Measurements from ENCODE around the gene RTP1. TPM values are rescaled to one million over a fixed set of nuclear protein-coding genes. Genes with fewer than 3 reads are reported as not detected.
"Not testable (repeated sequence)": the region's sequence is repeated elsewhere in the genome, so short reads cannot be mapped to it uniquely, and the experiment has no call there.

Gene RTP1
- total and polyA plus RNA-seq, 10 donors = not detected

- intact Hi-C loops (cut with DNase I; ENCODE audit: low total_unique reads) = no loop called here
- Histone ChIP-seq H3K4me3 (no peak overlapping the region), H3K4me1 (no peaks in the 10 kb centered on the region), H3K27ac (no peak overlapping the region), H3K27me3 (replicated peaks in 1 of 7) (no peaks in the 10 kb centered on the region), H3K9me3 (peaks cover 0 to 8% (median 0%) of the 10 kb centered on the region in 8 donors), H3K36me3 (no peaks in the 10 kb centered on the region)
- DNase-seq = no peak
- no peak for TF ChIP-seq POLR2AphosphoS5 (IDR thresholded peaks at IDR 0.05)
- no peak for TF ChIP-seq POLR2A (IDR thresholded peaks at IDR 0.05)
- no peak for TF ChIP-seq CTCF (IDR thresholded peaks at IDR 0.05 in 8 of 11, conservative IDR thresholded peaks at IDR 0.05 in 3 of 11)
Observed at GRCh38 chr3:187237741-187238140, 40.5 kb downstream of the RTP1 start.

DNA sequence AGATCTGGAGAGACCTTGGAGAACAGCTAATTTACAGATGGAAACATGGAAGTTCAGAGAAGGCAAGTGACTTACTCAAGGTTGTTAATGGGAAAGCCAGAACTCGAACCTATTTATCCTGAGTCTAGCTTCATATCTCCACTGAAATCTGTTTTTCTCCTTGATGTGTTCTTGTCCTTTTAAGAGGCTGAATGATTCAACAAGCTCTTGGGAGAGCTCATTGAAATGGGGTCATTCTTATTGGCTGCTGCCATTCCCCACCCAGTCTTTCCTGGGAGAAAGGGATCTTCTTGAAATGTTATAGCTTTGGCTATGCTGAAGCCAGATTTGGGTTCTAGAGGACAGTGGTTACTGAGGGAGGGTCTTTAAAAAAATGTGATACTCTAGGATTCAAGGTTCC lies 41.0 kb downstream of the RTP1 start:
- no peaks in the 10 kb centered on the region for H3K36me3 ChIP-seq

DNA sequence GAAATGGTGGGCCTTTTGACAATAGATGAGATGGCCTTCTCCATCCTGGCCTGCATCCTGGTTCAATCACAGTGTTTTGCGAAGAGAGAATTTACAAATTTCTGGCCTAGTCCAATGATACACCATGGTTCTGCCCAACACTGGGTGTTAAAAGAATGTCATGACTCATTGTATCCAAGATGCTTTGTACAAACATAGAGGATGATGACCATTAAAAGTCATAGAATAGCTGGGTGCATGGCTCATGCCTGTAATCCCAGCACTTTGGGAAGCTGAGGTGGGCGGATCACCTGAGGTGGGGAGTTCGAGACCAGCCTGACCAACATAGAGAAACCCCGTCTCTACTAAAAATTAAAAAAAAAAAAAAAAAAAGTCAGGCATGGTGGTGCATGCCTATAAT lies 41.5 kb downstream of the RTP1 start:
- DNase-seq; H3K4me3 ChIP-seq; H3K27ac ChIP-seq; H3K36me3 ChIP-seq; H3K27me3 ChIP-seq (replicated peaks in 1 of 7); intact Hi-C loops (cut with DNase I; ENCODE audit: low total_unique reads); H3K4me1 ChIP-seq; H3K9me3 ChIP-seq: not testable (repeated sequence)
- 90 to 98% (median 93%) methylated on average over 4 of the region's 4 CpGs for WGBS, 5 donors

More for the DNA sequence above, 41.0 kb downstream of the RTP1 start:
- Histone ChIP-seq H3K4me1 (no peaks in the 10 kb centered on the region), H3K27ac (no peak overlapping the region), H3K4me3 (no peak overlapping the region), H3K9me3 (peaks cover 0 to 8% (median 0%) of the 10 kb centered on the region in 8 donors), H3K27me3 (replicated peaks in 1 of 7) (no peaks in the 10 kb centered on the region)
- no peak for DNase-seq
- WGBS, 5 donors = 82 to 88% (median 85%) methylated on average over 1 of the region's 1 CpG
- intact Hi-C loops (cut with DNase I; ENCODE audit: low total_unique reads) = no loop called here
- TF ChIP-seq POLR2AphosphoS5 (IDR thresholded peaks at IDR 0.05) (no peak), POLR2A (IDR thresholded peaks at IDR 0.05) (no peak), CTCF (IDR thresholded peaks at IDR 0.05 in 8 of 11, conservative IDR thresholded peaks at IDR 0.05 in 3 of 11) (no peak)

DNA sequence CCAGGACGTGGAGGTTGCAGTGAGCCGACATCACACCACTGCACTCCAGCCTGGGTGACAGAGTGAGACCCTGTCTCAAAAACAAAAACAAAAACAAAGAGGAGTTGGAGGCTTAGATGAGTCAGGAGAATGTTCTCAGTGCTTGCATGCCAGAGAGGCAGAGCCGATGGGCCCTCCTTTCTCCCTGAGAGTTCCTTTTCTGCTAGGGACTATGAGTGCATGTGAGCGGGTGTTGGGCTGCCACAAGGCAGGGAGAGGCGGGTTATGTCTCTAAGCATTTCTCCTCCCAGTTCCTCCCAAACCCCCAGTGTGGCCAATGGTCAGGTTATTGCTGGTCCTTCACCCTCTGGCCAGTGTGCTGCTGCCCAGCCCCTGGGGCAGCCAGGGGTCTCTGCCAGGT lies 45.1 kb downstream of the RTP1 start:
- Histone ChIP-seq H3K36me3 (no peaks in the 10 kb centered on the region), H3K27ac (no peak overlapping the region), H3K27me3 (replicated peaks in 1 of 7) (peaks cover 0 to 9% (median 0%) of the 10 kb centered on the region in 7 donors), H3K4me1 (no peaks in the 10 kb centered on the region), H3K9me3 (peaks cover 0 to 8% (median 0%) of the 10 kb centered on the region in 8 donors), H3K4me3 (no peak overlapping the region)
- TF ChIP-seq POLR2AphosphoS5 (IDR thresholded peaks at IDR 0.05) = no peak
- no peak for TF ChIP-seq POLR2A (IDR thresholded peaks at IDR 0.05)
- no peak for TF ChIP-seq CTCF (IDR thresholded peaks at IDR 0.05 in 8 of 11, conservative IDR thresholded peaks at IDR 0.05 in 3 of 11)
- intact Hi-C loops (cut with DNase I; ENCODE audit: low total_unique reads) = no loop called here
- no peak for DNase-seq
- 76 to 93% (median 87%) methylated on average over 3 to 5 of the region's 5 CpGs for WGBS, 5 donors

GRCh38 chr3:187242900-187243299 lies 45.6 kb downstream of the RTP1 start:
- peaks cover 0 to 8% (median 0%) of the 10 kb centered on the region in 8 donors for H3K9me3 ChIP-seq
- no peak for DNase-seq
- no peaks in the 10 kb centered on the region for H3K4me1 ChIP-seq
- no peaks in the 10 kb centered on the region for H3K36me3 ChIP-seq
- 69 to 84% (median 76%) methylated on average over 4 of the region's 4 CpGs for WGBS, 5 donors
- no peak overlapping the region for H3K27ac ChIP-seq
- no peak overlapping the region for H3K4me3 ChIP-seq
- intact Hi-C loops (cut with DNase I; ENCODE audit: low total_unique reads) = no loop called here
- peaks cover 0 to 14% (median 0%) of the 10 kb centered on the region in 7 donors for H3K27me3 ChIP-seq (replicated peaks in 1 of 7)
- no peak for TF ChIP-seq POLR2A (IDR thresholded peaks at IDR 0.05)
- no peak for TF ChIP-seq CTCF (IDR thresholded peaks at IDR 0.05 in 8 of 11, conservative IDR thresholded peaks at IDR 0.05 in 3 of 11)
- TF ChIP-seq POLR2AphosphoS5 (IDR thresholded peaks at IDR 0.05) = no peak

Measured in spleen (tissue), 11 donors.